ENCODE measurements around the gene PLA2G2F. TPM values are rescaled to one million over a fixed set of nuclear protein-coding genes. Genes with fewer than 3 reads are reported as not detected.

The PLA2G2F gene
- total and polyA plus RNA-seq, 2 experiments from 2014 or later = not detected

DNA sequence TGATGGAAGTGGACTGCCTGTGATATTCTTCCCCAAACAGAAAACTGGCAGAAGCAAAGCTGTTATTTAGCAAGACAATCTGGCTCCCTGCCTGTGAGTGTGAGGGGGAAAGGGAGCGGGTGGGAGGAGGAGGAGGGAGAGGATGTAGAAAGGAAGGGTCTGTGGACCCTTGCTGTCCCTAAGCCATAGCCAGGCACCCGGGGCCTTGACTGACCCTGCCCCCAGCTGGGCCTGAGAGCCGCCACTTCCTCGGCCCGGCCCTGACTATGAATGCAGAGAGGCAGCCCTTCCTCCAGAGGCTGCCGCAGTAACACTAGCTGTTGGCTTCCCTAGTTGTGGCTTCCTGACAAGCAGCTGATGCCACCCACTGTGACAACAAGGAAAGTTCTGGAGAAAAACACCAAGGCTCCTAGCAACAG is 13.9 kb downstream of the PLA2G2F start:
- H3K4me2 ChIP-seq = no peak overlapping the region
- TF ChIP-seq EZH2phosphoT487 (IDR thresholded peaks at IDR 0.05; ENCODE audit: low read depth, severe bottlenecking, unreplicated experiment) (no peak), EZH2 (IDR thresholded peaks at IDR 0.05; ENCODE audit: borderline replicate concordance) (no peak)
- TF ChIP-seq, protein P1, sequence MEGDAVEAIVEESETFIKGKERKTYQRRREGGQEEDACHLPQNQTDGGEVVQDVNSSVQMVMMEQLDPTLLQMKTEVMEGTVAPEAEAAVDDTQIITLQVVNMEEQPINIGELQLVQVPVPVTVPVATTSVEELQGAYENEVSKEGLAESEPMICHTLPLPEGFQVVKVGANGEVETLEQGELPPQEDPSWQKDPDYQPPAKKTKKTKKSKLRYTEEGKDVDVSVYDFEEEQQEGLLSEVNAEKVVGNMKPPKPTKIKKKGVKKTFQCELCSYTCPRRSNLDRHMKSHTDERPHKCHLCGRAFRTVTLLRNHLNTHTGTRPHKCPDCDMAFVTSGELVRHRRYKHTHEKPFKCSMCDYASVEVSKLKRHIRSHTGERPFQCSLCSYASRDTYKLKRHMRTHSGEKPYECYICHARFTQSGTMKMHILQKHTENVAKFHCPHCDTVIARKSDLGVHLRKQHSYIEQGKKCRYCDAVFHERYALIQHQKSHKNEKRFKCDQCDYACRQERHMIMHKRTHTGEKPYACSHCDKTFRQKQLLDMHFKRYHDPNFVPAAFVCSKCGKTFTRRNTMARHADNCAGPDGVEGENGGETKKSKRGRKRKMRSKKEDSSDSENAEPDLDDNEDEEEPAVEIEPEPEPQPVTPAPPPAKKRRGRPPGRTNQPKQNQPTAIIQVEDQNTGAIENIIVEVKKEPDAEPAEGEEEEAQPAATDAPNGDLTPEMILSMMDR (IDR thresholded peaks at IDR 0.05; ENCODE audit: poor library complexity) = no peak
- H3K79me2 ChIP-seq = no peaks in the 10 kb centered on the region
- H3K4me3 ChIP-seq = no peak overlapping the region
- H4K20me1 ChIP-seq (ENCODE audit: insufficient read depth, poor library complexity, severe bottlenecking) = no peaks in the 10 kb centered on the region
- no peak overlapping the region for H3K27ac ChIP-seq
- no peak for DNase-seq (ENCODE audit: low spot score)
- H3K9me2 ChIP-seq (replicated peaks; ENCODE audit: insufficient read depth) = no peaks in the 10 kb centered on the region
- no peaks in the 10 kb centered on the region for H3K36me3 ChIP-seq (replicated peaks; ENCODE audit: insufficient read depth, low read depth)
- no peaks in the 10 kb centered on the region for H3K4me1 ChIP-seq (ENCODE audit: insufficient read depth)
- no peaks in the 10 kb centered on the region for H3K27me3 ChIP-seq
- H2AFZ ChIP-seq = no peak overlapping the region
- H3K9me3 ChIP-seq (ENCODE audit: low read depth) = no peaks in the 10 kb centered on the region
- WGBS (ENCODE audit: low lambda C conversion rate, missing lambda C conversion rate) = 66% methylated on average over 6 of the region's 6 CpGs

DNA sequence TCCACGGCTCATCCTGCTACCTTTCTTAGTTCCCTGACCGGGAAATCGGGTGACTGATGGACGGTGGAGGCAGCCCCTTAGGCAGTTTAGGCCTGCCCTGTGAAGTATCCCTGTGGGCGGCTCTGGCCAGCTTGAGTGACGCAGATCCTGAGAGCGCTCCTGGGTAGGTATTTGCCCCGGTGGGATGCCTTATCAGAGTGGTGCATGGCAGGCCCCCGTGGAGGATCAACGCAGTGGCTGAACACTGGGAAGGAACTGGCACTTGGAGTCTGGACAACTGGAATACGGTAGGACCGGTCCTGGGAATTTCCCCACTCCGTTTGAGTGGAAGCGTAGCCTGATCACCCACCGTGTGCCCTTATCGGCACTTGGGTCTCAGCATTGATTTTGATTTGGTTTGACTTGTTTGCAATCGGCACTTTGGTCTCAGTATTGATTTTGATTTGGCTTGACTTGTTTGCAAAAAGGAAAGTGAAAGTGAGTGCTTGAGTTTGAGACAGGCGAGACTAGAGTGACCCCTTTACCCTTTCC is 15.2 kb downstream of the PLA2G2F start:
- H3K36me3 ChIP-seq (replicated peaks; ENCODE audit: insufficient read depth, low read depth) = no peaks in the 10 kb centered on the region
- no peak for DNase-seq (ENCODE audit: low spot score)
- WGBS (ENCODE audit: low lambda C conversion rate, missing lambda C conversion rate) = 90% methylated on average over 17 of the region's 18 CpGs
- no peak for TF ChIP-seq EZH2phosphoT487 (IDR thresholded peaks at IDR 0.05; ENCODE audit: low read depth, severe bottlenecking, unreplicated experiment)
- TF ChIP-seq EZH2 (IDR thresholded peaks at IDR 0.05; ENCODE audit: borderline replicate concordance) = no peak
- TF ChIP-seq, protein P1 (IDR thresholded peaks at IDR 0.05; ENCODE audit: poor library complexity) = no peak
- no peak overlapping the region for H3K4me2 ChIP-seq
- no peaks in the 10 kb centered on the region for H3K9me2 ChIP-seq (replicated peaks; ENCODE audit: insufficient read depth)
- no peaks in the 10 kb centered on the region for H3K4me1 ChIP-seq (ENCODE audit: insufficient read depth)
- H4K20me1 ChIP-seq (ENCODE audit: insufficient read depth, poor library complexity, severe bottlenecking) = no peaks in the 10 kb centered on the region
- H3K27me3 ChIP-seq = no peaks in the 10 kb centered on the region
- no peak overlapping the region for H3K4me3 ChIP-seq
- no peak overlapping the region for H2AFZ ChIP-seq
- no peaks in the 10 kb centered on the region for H3K79me2 ChIP-seq
- no peaks in the 10 kb centered on the region for H3K9me3 ChIP-seq (ENCODE audit: low read depth)
- H3K27ac ChIP-seq = no peak overlapping the region

DNA sequence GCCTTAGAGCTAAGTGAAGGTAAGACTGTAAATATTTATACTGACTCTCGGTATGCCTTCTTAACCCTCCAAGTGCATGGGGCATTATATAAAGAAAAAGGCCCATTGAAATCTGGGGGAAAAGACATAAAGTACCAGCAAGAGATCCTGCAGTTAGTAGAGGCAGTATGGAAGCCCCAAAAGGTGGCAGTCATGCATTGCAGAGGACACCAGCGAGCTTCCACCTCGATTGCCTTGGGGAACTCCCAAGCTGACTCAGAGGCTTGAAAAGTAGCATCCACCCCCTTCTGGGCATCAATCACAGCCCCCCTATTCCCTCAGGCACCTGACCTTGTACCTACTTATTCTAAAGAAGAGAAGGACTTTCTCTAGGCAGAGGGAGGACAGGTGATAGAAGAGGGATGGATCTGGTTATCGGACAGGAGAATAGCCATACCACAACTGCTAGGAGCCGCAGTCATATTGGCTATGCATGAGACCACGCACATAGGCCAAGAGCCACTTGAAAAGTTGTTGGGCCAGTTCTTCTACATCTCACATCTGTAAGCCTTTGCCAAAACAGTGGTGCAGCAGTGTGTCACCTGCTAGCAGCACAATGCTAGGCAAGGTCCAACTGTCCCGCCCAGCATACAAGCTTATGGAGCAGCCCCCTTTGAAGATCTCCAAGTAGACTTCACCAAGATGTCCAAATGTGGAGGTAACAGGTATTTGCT is 19.4 kb downstream of the PLA2G2F start:
- WGBS (ENCODE audit: low lambda C conversion rate, missing lambda C conversion rate) = 89% methylated on average over 7 of the region's 7 CpGs
- Histone ChIP-seq H2AFZ (no peak overlapping the region), H3K4me2 (no peak overlapping the region), H3K27ac (no peak overlapping the region), H3K79me2 (no peaks in the 10 kb centered on the region), H3K9me2 (replicated peaks; ENCODE audit: insufficient read depth) (no peaks in the 10 kb centered on the region), H3K4me1 (ENCODE audit: insufficient read depth) (no peaks in the 10 kb centered on the region), H3K4me3 (no peak overlapping the region), H3K9me3 (ENCODE audit: low read depth) (peaks cover 6% of the 10 kb centered on the region), H4K20me1 (ENCODE audit: insufficient read depth, poor library complexity, severe bottlenecking) (no peaks in the 10 kb centered on the region), H3K27me3 (no peaks in the 10 kb centered on the region), H3K36me3 (replicated peaks; ENCODE audit: insufficient read depth, low read depth) (no peaks in the 10 kb centered on the region)
- no peak for DNase-seq (ENCODE audit: low spot score)
- TF ChIP-seq EZH2phosphoT487 (IDR thresholded peaks at IDR 0.05; ENCODE audit: low read depth, severe bottlenecking, unreplicated experiment) (no peak), EZH2 (IDR thresholded peaks at IDR 0.05; ENCODE audit: borderline replicate concordance) (no peak)
- TF ChIP-seq, protein P1 (IDR thresholded peaks at IDR 0.05; ENCODE audit: poor library complexity) = no peak

Data from hepatocyte (in vitro differentiated cells).